Measurements from ENCODE around the gene KCNJ6.
"Not testable (repeated sequence)": the region's sequence is repeated elsewhere in the genome, so short reads cannot be mapped to it uniquely, and the experiment has no call there.

The KCNJ6 gene

GRCh38 chr21:37645848-37646247, 270.4 kb downstream of the KCNJ6 start:
- TF ChIP-seq PAX5 (IDR thresholded peaks at IDR 0.05; ENCODE audit: insufficient read depth, low read length, severe bottlenecking): no peak
- TF ChIP-seq POU2F2 (IDR thresholded peaks at IDR 0.05; ENCODE audit: low read depth, low read length): no peak
- no peak for TF ChIP-seq POLR2AphosphoS5 (IDR thresholded peaks at IDR 0.05; ENCODE audit: low read depth, low read length)
- DNase-seq (ENCODE audit: insufficient read length, low spot score) (no peak), FAIRE-seq (no peak)

DNA sequence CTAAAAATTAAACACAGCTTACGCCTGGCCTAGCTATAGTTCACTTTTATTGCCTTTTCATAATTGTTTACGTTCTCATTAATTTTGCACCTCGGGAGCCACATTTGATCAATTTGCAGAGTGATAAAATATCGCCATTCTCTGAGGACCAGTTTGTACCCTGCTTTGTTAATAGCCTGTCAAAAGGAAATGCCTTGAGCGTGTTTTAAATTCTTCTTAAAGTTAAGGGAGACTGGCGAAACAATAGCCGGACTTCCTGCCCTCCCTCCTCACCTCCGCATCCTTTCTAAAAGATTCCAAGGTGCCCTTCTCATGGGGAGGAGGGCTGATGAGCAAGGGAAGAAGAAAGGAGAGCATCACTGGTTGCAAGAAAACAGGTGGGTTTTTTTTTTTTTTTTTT, 271.6 kb downstream of the KCNJ6 start:
- no peak for FAIRE-seq
- TF ChIP-seq TAF1 (IDR thresholded peaks at IDR 0.05; ENCODE audit: low read depth, low read length) (no peak), POLR2A (IDR thresholded peaks at IDR 0.05; ENCODE audit: low read depth, low read length) (no peak)
- DNase-seq (ENCODE audit: insufficient read length, low spot score): no peak

DNA sequence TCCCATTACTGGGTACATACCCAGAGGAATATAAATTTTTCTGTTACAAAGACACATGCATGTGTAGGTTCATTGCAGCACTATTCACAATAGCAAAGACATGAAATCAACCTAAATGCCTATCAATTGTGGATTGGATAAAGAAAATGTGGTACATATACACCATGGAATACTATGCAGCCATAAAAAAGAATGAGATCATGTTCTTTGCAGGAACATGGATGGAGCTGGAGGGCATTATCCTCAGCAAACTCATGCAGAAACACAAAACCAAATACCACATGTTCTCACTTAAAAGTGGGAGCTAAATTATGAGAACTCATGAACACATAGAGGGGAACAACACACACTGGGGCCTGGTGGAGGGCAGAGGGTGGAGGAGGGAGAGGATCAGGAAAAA, 272.4 kb downstream of the KCNJ6 start:
- FAIRE-seq; DNase-seq (ENCODE audit: insufficient read length, low spot score): not testable (repeated sequence)

DNA sequence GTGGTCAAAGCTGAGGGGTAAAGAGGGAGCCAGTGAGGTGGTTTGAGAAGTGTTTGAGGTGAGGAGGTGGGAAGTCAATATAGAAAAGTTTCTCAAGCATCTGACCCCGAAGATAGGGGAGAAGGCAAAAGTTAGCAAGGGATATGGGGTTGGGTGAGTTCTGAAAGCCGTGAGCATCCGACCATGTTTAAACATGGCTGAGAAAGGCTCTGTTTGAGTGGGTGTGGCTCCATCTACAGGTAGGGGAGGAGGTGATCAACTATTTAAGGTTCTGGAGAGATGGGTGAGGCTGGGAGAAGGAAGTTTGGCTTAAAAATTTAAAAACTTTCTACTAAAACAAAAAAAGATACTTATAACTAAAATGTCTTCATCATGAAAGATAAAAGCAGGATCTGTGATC, 273.8 kb downstream of the KCNJ6 start:
- DNase-seq (ENCODE audit: insufficient read length, low spot score) (no peak), FAIRE-seq (no peak)
- TF ChIP-seq POLR2AphosphoS5 (IDR thresholded peaks at IDR 0.05; ENCODE audit: low read depth, low read length) (no peak), POLR2A (IDR thresholded peaks at IDR 0.05; ENCODE audit: low read depth, low read length) (no peak), TAF1 (IDR thresholded peaks at IDR 0.05; ENCODE audit: low read depth, low read length) (no peak), PAX5 (IDR thresholded peaks at IDR 0.05; ENCODE audit: insufficient read depth, low read length, severe bottlenecking) (no peak)

- DNase-seq (ENCODE audit: insufficient read length, low spot score): no peak
- no peak for FAIRE-seq
Observed at GRCh38 chr21:37639756-37640155, 276.5 kb downstream of the KCNJ6 start.

DNA sequence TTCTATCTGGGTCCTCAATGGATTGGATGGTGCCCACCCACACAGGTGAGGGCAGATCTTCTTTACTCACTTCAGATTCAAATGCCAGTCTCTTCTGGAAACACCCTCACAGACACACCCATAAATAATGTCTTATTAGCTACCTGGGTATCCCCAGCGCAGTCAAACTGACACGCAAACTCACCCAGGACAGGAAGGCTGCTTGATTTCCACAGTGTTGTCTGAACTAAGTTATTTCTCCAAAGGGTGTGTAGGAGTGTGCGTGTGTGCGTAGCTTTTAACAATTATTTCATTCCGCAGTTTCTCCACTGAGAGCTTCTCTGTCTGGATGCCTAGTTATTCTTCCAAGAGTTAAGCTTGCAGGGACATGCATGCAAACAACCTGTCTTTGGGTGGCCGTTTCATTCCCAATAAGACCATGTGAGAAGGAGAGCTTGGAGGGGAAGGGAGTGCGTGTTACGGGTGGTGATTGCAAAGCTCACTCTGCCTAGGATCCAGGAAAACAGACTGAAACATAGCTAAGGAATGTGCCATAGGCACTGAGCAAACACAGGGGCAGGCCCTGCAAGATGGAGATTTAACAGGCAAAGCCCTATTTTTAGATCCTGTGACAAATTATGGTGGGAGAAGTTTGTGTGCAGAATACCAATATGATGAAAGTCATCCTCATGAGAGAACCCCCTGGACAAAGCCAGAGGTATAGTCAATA, 280.0 kb downstream of the KCNJ6 start:
- DNase-seq (ENCODE audit: insufficient read length, low spot score): no peak
- TF ChIP-seq TAF1 (IDR thresholded peaks at IDR 0.05; ENCODE audit: low read depth, low read length) (no peak), POLR2A (IDR thresholded peaks at IDR 0.05; ENCODE audit: low read depth, low read length) (no peak), POU2F2 (IDR thresholded peaks at IDR 0.05; ENCODE audit: low read depth, low read length) (no peak), POLR2AphosphoS5 (IDR thresholded peaks at IDR 0.05; ENCODE audit: low read depth, low read length) (no peak), PAX5 (IDR thresholded peaks at IDR 0.05; ENCODE audit: insufficient read depth, low read length, severe bottlenecking) (no peak), SPI1 (IDR thresholded peaks at IDR 0.05; ENCODE audit: low read depth, low read length) (no peak)
- no peak for FAIRE-seq

More at GRCh38 chr21:37639756-37640155, 276.5 kb downstream of the KCNJ6 start:
- TF ChIP-seq POLR2AphosphoS5 (IDR thresholded peaks at IDR 0.05; ENCODE audit: low read depth, low read length): no peak
- TF ChIP-seq TAF1 (IDR thresholded peaks at IDR 0.05; ENCODE audit: low read depth, low read length): no peak
- TF ChIP-seq PAX5 (IDR thresholded peaks at IDR 0.05; ENCODE audit: insufficient read depth, low read length, severe bottlenecking): no peak
- no peak for TF ChIP-seq POU2F2 (IDR thresholded peaks at IDR 0.05; ENCODE audit: low read depth, low read length)
- TF ChIP-seq SPI1 (IDR thresholded peaks at IDR 0.05; ENCODE audit: low read depth, low read length): no peak
- TF ChIP-seq POLR2A (IDR thresholded peaks at IDR 0.05; ENCODE audit: low read depth, low read length): no peak

GRCh38 chr21:37631319-37632117, 284.7 kb downstream of the KCNJ6 start:
- TF ChIP-seq POLR2A (IDR thresholded peaks at IDR 0.05; ENCODE audit: low read depth, low read length) (no peak), SPI1 (IDR thresholded peaks at IDR 0.05; ENCODE audit: low read depth, low read length) (peak; percentile 41)
- no peak for FAIRE-seq
- no peak for DNase-seq (ENCODE audit: insufficient read length, low spot score)

DNA sequence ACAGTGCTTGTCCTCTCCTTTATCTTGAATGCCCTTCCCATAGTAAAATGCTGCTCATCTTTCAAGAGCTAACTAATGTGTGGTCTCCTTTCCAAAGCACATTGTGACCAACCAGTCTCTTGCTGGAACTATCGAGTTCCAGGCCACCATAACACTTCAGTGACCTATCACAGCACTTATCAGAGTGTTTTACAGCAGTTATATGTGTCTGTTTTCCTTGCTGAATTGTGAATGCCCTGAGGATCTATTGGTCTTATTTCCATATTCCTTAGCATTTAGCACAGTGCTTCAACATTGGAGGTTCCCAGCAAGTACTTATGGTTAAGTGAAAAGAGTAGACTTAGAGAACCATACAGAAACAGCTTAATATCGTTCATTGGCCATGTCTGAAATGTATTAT, 285.4 kb downstream of the KCNJ6 start:
- no peak for DNase-seq (ENCODE audit: insufficient read length, low spot score)
- no peak for FAIRE-seq
- TF ChIP-seq TAF1 (IDR thresholded peaks at IDR 0.05; ENCODE audit: low read depth, low read length) (no peak), SPI1 (IDR thresholded peaks at IDR 0.05; ENCODE audit: low read depth, low read length) (no peak), POU2F2 (IDR thresholded peaks at IDR 0.05; ENCODE audit: low read depth, low read length) (no peak), POLR2A (IDR thresholded peaks at IDR 0.05; ENCODE audit: low read depth, low read length) (no peak), POLR2AphosphoS5 (IDR thresholded peaks at IDR 0.05; ENCODE audit: low read depth, low read length) (no peak), PAX5 (IDR thresholded peaks at IDR 0.05; ENCODE audit: insufficient read depth, low read length, severe bottlenecking) (no peak)

- TF ChIP-seq POLR2AphosphoS5 (IDR thresholded peaks at IDR 0.05; ENCODE audit: low read depth, low read length) (no peak), POU2F2 (IDR thresholded peaks at IDR 0.05; ENCODE audit: low read depth, low read length) (no peak), TAF1 (IDR thresholded peaks at IDR 0.05; ENCODE audit: low read depth, low read length) (no peak), SPI1 (IDR thresholded peaks at IDR 0.05; ENCODE audit: low read depth, low read length) (no peak), POLR2A (IDR thresholded peaks at IDR 0.05; ENCODE audit: low read depth, low read length) (no peak), PAX5 (IDR thresholded peaks at IDR 0.05; ENCODE audit: insufficient read depth, low read length, severe bottlenecking) (no peak)
- FAIRE-seq (no peak), DNase-seq (ENCODE audit: insufficient read length, low spot score) (no peak)
Observed at GRCh38 chr21:37628362-37628761, 287.9 kb downstream of the KCNJ6 start.

GRCh38 chr21:37627561-37627960, 288.7 kb downstream of the KCNJ6 start:
- FAIRE-seq (no peak), DNase-seq (ENCODE audit: insufficient read length, low spot score) (no peak)
- TF ChIP-seq TAF1 (IDR thresholded peaks at IDR 0.05; ENCODE audit: low read depth, low read length) (no peak), PAX5 (IDR thresholded peaks at IDR 0.05; ENCODE audit: insufficient read depth, low read length, severe bottlenecking) (no peak), SPI1 (IDR thresholded peaks at IDR 0.05; ENCODE audit: low read depth, low read length) (no peak), POLR2A (IDR thresholded peaks at IDR 0.05; ENCODE audit: low read depth, low read length) (no peak)

Measured in GM12891 (cell line).